ENCODE results near the gene GAN.
"Not testable (repeated sequence)": the region's sequence is repeated elsewhere in the genome, so short reads cannot be mapped to it uniquely, and the experiment has no call there.

GAN gene

GRCh38 chr16:81311762-81312161 is 3.0 kb upstream of the GAN start:
- no peak for FAIRE-seq

- no peak for FAIRE-seq
Measured at GRCh38 chr16:81313701-81314602, 810 bp upstream of the GAN start.

DNA sequence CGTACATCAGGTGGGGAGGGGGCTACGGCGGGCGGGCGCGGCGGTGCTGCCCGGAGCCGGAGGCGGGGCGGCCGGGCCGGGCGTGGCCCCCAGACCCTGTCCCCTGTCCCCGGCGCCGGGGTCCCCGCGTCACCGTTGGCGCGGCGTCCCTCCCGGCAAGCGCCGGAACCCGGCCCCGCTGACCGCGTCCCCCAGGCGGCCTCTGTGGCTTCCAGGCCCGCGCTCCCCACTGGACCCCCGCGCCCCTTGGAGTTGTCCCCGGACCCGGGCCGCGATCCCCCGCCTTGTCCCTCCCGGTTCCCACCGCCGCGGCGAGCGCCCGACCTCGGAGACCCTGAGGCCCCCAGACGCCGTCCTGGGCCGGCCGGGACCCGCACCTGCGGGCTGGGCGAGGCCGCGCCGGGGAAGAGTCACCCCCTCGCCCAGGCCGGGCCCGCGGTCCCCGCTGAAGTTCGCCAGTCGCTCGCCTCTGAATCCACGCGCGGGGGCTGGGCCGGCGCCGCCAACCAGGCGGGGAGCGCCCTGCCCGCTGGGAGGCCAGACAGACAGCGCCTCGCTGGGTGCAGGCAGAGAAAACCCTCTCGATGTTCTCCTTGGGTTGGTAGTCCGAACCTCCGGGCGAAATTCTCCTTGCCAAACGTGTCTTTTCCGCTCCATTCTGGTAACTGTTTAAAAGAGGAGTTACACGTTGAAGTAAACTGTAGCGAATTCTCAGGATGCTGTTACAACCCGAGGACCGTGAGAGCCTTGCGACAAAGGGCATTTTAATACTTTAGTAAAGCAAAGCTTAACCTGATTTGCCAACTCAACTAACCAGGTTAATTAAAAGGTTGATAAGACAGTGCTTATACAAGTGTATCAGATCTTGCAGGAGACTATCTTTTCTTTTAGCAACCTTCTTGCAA is 761 bp downstream of the GAN start:
- no peak for FAIRE-seq

DNA sequence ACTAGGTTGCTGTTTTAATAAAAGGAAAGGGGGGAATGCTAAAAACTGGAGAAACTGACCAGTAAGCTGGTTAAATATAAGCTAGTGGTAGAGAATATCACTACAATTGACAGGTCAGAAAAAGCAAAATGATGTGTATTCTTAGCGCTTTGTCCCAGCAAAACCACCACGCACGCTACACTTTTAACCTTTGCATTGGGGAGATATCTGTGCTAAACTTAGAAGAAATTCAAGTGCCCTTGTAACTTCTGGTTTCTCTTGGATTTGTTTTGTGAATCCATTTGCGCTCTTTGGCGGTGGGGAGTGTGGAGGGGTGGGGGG is 1.4 kb downstream of the GAN start:
- no peak for FAIRE-seq

DNA sequence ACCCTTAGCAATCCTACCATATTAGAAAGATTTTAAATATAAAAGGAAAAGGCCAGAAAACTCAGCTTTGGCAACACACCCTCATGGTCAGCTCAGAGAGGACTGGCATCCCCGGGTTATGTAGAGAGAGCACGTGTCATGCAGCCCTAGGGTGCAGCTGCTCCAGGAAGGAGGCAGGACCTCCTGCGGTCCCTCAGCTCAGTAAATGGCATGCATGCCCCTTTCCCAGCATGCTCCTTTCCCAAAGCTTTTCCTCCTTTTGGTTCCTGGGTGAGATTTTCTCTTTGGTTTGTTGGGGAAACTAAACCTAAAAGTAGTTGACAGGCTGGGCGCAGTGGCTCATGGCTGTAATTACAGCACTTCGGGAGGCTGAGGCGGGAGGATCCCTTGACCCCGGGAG is 3.9 kb downstream of the GAN start:
- no peak for FAIRE-seq

- no peak for FAIRE-seq
Measured at GRCh38 chr16:81319221-81319912, 4.6 kb downstream of the GAN start.

DNA sequence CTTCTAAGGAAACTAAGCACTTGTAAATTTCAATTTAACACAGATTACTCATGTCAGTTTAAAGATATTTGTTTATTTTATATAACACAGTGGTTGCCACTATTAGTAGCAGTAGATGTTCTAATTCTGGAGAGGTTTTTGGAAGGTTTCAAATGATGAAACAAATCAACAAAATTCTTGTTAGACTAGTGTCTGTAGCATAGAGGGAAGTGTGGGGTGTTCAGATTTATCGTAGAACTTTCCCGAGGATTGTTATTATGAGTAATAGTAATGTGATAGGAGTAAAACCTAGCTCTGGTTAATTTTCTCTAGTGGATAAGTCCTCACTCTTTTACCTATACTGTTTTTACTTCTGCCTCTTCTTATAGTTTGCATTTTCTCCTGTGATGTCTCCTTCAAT is 6.3 kb downstream of the GAN start:
- FAIRE-seq: no peak

GRCh38 chr16:81321536-81321935 is 6.8 kb downstream of the GAN start:
- FAIRE-seq: no peak

DNA sequence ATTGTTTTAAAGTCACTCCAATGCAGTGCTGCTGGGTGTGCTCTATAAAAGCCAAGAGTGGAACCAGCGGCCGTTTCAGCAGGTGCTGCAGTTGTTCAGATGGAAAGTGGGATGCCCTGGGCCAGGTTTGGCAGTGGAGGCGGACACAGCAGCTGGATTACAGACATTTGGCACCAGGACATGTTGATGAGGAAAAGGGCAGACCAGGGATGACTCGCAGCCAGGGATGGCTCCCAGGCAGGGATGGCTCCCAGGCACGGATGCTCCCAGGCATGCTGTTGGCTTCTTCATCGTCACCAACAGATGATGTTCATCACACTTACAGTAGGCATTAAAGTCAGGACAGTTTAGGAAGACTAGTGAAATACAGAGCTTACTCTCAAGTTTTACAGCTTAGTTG is 10.0 kb downstream of the GAN start:
- no peak for FAIRE-seq

DNA sequence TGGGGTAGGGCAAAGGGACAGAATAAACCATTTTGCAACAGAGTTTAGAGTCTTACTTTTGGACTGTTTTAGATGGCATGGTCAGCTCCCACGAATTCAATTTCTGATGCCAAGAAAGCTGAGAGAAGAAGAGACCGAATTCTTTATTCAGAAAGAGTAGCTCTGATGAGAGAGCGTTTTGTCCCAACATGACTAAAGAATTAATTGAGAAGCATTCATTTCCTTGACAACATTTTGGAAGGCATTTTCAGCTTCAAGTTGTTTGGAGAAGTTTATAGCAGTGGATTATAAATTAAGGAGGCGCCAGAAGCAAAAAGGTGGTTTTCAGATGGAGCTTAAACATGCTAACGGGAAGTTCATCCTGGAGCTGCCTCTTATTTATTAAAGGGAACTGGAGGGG is 12.2 kb downstream of the GAN start:
- FAIRE-seq: no peak

- no peak for FAIRE-seq
Measured at GRCh38 chr16:81327447-81328196, 12.9 kb downstream of the GAN start.

DNA sequence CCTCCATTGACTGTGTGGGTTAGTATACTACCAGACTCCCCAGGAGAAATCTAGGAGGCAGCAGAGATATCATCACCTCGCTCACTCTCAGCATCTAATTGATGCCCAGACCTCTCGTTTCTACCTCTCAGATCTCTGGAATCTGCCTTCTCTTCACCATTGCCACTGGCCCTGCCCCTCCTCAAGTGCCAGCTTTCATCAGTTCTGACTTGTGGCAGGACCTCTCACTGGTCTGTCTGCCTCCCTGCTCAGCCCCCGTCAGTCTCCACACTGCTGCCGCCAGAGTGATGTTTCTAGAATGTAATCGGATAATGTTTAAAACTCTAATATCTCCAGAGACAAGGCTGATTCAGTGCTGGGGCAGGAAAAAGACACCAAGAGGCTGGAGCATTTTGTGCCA is 15.2 kb downstream of the GAN start:
- no peak for FAIRE-seq

GRCh38 chr16:81333356-81333755 is 18.6 kb downstream of the GAN start:
- FAIRE-seq: no peak

DNA sequence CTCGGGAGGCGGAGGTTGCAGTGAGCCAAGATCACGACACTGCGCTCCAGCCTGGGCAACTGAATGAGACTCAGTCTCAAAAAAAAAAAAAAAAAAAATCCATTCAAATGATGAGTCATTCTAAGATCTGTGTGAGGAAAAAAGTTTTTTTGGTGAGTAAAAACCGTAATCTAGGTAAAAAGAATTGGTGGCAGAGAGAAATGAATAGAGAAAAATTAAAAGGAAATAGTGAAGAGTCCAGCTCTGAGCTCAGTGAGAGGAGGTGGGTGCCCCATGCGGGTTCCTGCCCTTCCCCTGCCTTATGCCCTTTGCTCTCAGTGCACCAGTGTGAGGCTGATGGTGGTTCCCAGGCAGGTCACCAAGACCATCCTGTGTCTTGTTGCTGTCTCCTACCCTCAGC is 20.9 kb downstream of the GAN start:
- no peak for FAIRE-seq

GRCh38 chr16:81337097-81337496 is 22.3 kb downstream of the GAN start:
- FAIRE-seq: no peak

GRCh38 chr16:81345172-81345571 is 30.4 kb downstream of the GAN start:
- FAIRE-seq: not testable (repeated sequence)

DNA sequence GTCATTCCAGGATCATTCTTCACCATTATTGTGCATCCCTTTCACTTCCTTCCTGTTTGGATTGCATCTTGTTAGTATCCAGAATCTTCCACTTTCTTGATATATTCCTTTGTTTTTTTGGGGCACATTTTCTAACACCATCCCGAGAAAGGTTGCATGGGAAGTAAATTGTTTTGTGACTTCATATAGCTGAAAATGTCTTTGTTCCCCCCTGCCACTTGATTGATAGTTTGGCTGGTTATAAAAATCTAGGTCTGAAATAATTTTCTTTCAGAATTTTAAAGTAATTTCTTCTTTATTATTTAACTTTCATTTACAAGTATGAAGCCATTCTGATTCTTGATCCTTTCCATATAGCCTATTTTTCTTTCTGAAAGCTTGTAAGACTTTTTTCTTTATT is 32.7 kb downstream of the GAN start:
- FAIRE-seq: no peak

DNA sequence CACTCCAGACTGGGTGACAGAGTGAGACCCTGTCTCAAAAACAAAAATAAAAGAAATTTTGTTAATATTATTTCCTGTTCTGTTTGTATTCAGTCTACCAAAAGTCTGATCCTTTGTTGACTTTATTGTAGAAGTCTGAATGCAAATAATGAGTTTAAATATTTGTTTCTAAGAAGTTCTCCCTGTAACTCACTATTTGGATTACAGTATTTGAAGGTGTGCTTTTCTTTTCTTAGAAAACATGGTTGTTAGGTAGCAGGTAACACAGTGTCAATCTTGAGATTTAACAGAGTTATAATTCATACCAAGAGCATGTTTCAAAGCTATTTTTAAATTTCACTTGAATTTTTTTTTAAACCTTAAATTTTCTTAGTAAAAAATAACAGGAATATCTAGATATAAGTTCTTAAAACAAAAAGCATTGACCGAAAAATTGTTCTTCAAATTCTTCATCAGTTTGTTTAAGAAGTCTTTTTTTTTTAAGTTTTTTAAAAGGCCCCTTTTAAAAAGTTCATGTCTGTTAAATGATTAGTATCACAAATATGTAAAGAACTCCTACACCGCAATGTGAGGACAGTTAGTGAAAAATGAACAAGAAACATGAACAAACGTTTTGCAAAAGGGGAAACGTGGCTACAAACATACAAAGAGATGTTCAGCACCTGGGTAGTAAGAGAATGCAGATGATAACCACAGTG is 35.0 kb downstream of the GAN start:
- FAIRE-seq: peak; percentile 53

DNA sequence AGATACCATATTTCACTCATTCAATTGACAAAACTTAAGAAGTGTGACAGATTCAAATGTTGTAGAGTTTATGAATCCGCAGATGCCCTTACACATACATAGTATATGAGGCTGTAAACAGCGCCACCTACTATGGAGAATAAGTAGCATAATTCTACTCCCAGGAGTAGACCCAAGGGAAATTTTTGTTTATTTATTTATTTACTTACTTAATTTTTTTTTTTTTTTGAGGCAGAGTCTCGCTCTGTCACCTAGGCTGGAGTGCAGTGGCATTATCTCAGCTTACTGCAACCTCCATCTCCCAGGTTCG is 35.5 kb downstream of the GAN start:
- no peak for FAIRE-seq

DNA sequence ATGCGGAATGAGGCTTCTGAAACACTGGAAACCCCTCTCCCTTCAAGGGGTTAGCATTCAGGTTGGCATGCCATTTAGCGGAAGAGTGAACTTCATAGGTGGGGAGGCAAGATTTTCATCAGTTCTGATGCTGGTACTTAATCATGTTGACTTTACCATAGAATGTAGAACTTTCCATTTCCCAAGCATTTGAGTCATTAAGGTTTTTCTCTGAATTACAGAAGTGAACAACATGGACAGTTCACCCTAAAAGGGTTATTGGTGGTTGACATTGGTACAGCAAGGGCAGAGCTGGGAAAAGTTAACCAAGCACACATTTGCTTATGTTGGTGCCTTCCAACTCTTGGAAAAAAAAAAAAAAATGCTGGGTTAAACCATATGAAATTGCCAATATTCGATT is 39.1 kb downstream of the GAN start:
- FAIRE-seq: no peak

DNA sequence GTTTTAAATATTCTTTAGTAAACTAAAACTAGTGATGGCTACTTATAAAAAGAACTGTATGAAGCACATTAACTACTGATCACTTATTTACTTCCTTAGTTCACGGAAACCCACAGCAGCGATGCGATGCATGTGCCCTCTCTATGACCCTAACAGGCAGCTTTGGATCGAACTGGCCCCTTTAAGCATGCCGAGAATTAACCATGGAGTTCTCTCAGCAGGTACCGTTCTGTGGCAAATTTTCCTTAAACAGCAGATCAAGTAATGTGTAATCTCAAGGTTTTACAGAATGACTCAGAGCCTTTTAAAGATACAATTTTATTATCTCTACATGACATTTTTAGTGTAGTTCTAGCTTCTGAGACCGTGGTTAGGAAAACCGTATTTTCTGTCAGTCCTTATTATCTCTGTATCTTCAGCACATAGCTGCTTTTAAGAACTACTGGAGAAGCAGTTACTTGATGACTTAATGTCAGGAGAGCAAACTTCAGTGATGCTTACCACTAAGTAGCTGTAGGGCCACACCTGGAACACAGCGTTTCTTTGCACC is 43.0 kb downstream of the GAN start:
- no peak for FAIRE-seq

DNA sequence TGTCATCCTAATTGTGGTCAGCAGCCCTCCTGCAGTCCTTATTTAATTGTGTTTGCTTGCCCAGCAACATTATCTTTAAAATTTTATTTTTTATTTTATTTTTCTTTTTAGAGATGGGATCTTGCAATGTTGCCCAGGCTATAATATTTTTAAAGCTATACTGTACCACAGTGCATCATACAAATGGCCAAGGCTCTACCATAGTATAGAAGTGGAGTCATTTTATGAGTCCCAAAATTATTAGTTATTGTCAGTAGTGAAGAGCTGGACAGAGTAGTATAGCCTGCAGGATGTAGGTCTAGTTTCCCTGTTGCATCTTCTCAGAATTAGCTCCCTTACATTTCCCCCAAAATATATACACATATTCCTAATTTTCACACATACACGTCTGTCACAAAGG is 44.1 kb downstream of the GAN start:
- FAIRE-seq: no peak
